NT2/D1 (cell line): ENCODE data around the gene TMEM92.

Experiments used
- YY1 ChIP-seq: IDR thresholded peaks from 2 replicates; pipeline ENCODE4 v1.6.1; 2011; ENCODE audit not compliant: insufficient read length, insufficient read depth
- ZNF274 ChIP-seq: IDR thresholded peaks from 2 replicates; pipeline ENCODE4 v1.6.1; 2011; ENCODE audit warnings: mild to moderate bottlenecking, low read depth, low read length

GRCh38 chr17:50292465-50292864, 18.2 kb downstream of the TMEM92 start:
- no peak for TF ChIP-seq YY1
- TF ChIP-seq ZNF274, result no peak
